ENCODE results near the gene PPP2R2D. TPM values are rescaled to one million over a fixed set of nuclear protein-coding genes. Genes with fewer than 3 reads are reported as not detected.

PPP2R2D gene
- polyA plus RNA-seq, 1 of the 3 experiments (the other 2 are of a cell fraction), result 25.1 TPM

GRCh38 chr10:131981429-131982184 lies 80.8 kb downstream of the PPP2R2D start, which contains the start of gene BNIP3 (continued):
- TF ChIP-seq SIN3A (IDR thresholded peaks at IDR 0.05; ENCODE audit: borderline replicate concordance, low read depth, low read length) (peak; percentile 16; the same call in 1 of the 2 replicates), TAF1 (IDR thresholded peaks at IDR 0.05; ENCODE audit: borderline replicate concordance, low read depth, low read length) (peak; percentile 84), MEF2A (IDR thresholded peaks at IDR 0.05; ENCODE audit: borderline replicate concordance, low read depth) (no peak), EP300 (IDR thresholded peaks at IDR 0.05; ENCODE audit: borderline replicate concordance in 1 of 2, low read depth in 1 of 2, low read length in 1 of 2) (no peak), IRF3 (IDR thresholded peaks at IDR 0.05; ENCODE audit: low read depth, low read length) (no peak), PBX3 (IDR thresholded peaks at IDR 0.05) (no peak), ELF1 (IDR thresholded peaks at IDR 0.05) (no peak), RXRA (IDR thresholded peaks at IDR 0.05; ENCODE audit: borderline replicate concordance, low read depth) (no peak), EZH2phosphoT487 (IDR thresholded peaks at IDR 0.05; ENCODE audit: borderline replicate concordance, low read depth) (no peak), REST (IDR thresholded peaks at IDR 0.05; ENCODE audit: low read depth, low read length) (no peak), TCF12 (IDR thresholded peaks at IDR 0.05) (no peak), RCOR1 (IDR thresholded peaks at IDR 0.05; ENCODE audit: low read length) (no peak), RAD21 (IDR thresholded peaks at IDR 0.05; ENCODE audit: low read length) (no peak), FOXM1 (IDR thresholded peaks at IDR 0.05; ENCODE audit: low read depth) (no peak), RFX5 (IDR thresholded peaks at IDR 0.05; ENCODE audit: low read length) (no peak), NFIC (IDR thresholded peaks at IDR 0.05; ENCODE audit: borderline replicate concordance) (no peak), FOXJ3 (CRISPR knock-in tag; IDR thresholded peaks at IDR 0.05) (no peak), FOSL2 (IDR thresholded peaks at IDR 0.05; ENCODE audit: borderline replicate concordance, low read depth) (no peak), MAX (IDR thresholded peaks at IDR 0.05; ENCODE audit: low read depth) (peak; percentile 9; the same call in 1 of the 2 replicates), GATA2 (CRISPR knock-in tag; IDR thresholded peaks at IDR 0.05) (no peak), YY1 (IDR thresholded peaks at IDR 0.05; ENCODE audit: low read depth) (no peak), CTCF (IDR thresholded peaks at IDR 0.05) (peak; percentile 1; the same call in 1 of the 2 replicates)

Data from SK-N-SH (cell line).